DOHH2 (cell line): ENCODE results near the gene DHRS7B.

Experiments
- H3F3A ChIP-seq: fragments of 200-600 bp; sonication (generic), shearing (Covaris generic); 2 replicates; pipeline ENCODE4 v1.6.0; 2016; ENCODE audit warnings: antibody characterized with exemption, mild to moderate bottlenecking; ENCODE audit not compliant: control insufficient read depth, insufficient read depth
- H3K27ac ChIP-seq: fragments of 200-600 bp; sonication (generic); 2 replicates; pipeline ENCODE4 v1.5.1; 2014; ENCODE audit warnings: low read depth, mild to moderate bottlenecking, low read length, moderate library complexity
- H3K27me3 ChIP-seq: fragments of 200-600 bp; sonication (generic); 2 replicates; pipeline ENCODE4 v1.6.1; 2014; ENCODE audit warnings: mild to moderate bottlenecking, low read length, mixed read lengths; ENCODE audit not compliant: control insufficient read depth
- H3K36me3 ChIP-seq: fragments of 200-600 bp; sonication (generic); 2 replicates; pipeline ENCODE4 v1.6.1; 2014; ENCODE audit warnings: mild to moderate bottlenecking, low read length, moderate library complexity, mixed read lengths; ENCODE audit not compliant: control insufficient read depth
- H3K4me1 ChIP-seq: fragments of 200-600 bp; sonication (generic); 2 replicates; pipeline ENCODE4 v1.6.1; 2014; ENCODE audit warnings: mild to moderate bottlenecking, low read length, mixed read lengths; ENCODE audit not compliant: control insufficient read depth
- H3K4me2 ChIP-seq: fragments of 200-600 bp; sonication (generic); 2 replicates; pipeline ENCODE4 v1.6.0; 2014; ENCODE audit warnings: mild to moderate bottlenecking, low read length, moderate library complexity
- H3K4me3 ChIP-seq: fragments of 200-600 bp; sonication (generic); 2 replicates; pipeline ENCODE4 v1.5.1; 2014; ENCODE audit warnings: mild to moderate bottlenecking, low read length, mixed read lengths
- H3K79me2 ChIP-seq: fragments of 200-600 bp; sonication (generic); 2 replicates; pipeline ENCODE4 v1.6.1; 2014; ENCODE audit warnings: mild to moderate bottlenecking, low read length, mixed read lengths; ENCODE audit not compliant: control insufficient read depth
- H3K9me2 ChIP-seq: fragments of 200-600 bp; sonication (generic); replicated peaks from 2 replicates; pipeline ENCODE4 v1.6.1; 2014; ENCODE audit warnings: mild to moderate bottlenecking, low read length, mixed read lengths; ENCODE audit not compliant: control insufficient read depth
- H3K9me3 ChIP-seq: fragments of 200-600 bp; sonication (generic); 2 replicates; pipeline ENCODE4 v1.6.1; 2014; ENCODE audit warnings: antibody characterized with exemption, low read length, mixed read lengths; ENCODE audit not compliant: control insufficient read depth, insufficient read depth
- H4K20me1 ChIP-seq: fragments of 200-600 bp; sonication (generic); 2 replicates; pipeline ENCODE4 v1.6.0; 2014; ENCODE audit warnings: low read depth, mild to moderate bottlenecking, antibody characterized with exemption, low read length, moderate library complexity; ENCODE audit not compliant: control insufficient read depth, insufficient read depth
- CTCF ChIP-seq: fragments of 200-600 bp; sonication (generic); IDR thresholded peaks from one replicate; pipeline ENCODE4 v1.5.1; 2014; ENCODE audit warnings: antibody characterized with exemption, mild to moderate bottlenecking, low read depth, low read length; ENCODE audit not compliant: poor library complexity, severe bottlenecking
- EZH2phosphoT487 ChIP-seq: fragments of 200-600 bp; sonication (generic); IDR thresholded peaks from 2 replicates; pipeline ENCODE4 v1.6.1; 2017; ENCODE audit warnings: borderline replicate concordance, mild to moderate bottlenecking, antibody characterized with exemption, low read length, moderate library complexity, mixed read lengths

DHRS7B gene

GRCh38 chr17:21177401-21177800 lies 50.6 kb downstream of the DHRS7B start:
- Histone ChIP-seq H3K27ac (no peak overlapping the region), H3K36me3 (no peaks in the 10 kb centered on the region), H3K4me1 (no peaks in the 10 kb centered on the region), H3K9me3 (no peaks in the 10 kb centered on the region), H3K4me3 (no peak overlapping the region), H3K9me2 (no peaks in the 10 kb centered on the region), H3K4me2 (no peak overlapping the region), H3F3A (no peaks in the 10 kb centered on the region), H3K79me2 (no peaks in the 10 kb centered on the region), H4K20me1 (no peaks in the 10 kb centered on the region), H3K27me3 (no peaks in the 10 kb centered on the region)
- TF ChIP-seq CTCF (no peak), EZH2phosphoT487 (no peak)

DNA sequence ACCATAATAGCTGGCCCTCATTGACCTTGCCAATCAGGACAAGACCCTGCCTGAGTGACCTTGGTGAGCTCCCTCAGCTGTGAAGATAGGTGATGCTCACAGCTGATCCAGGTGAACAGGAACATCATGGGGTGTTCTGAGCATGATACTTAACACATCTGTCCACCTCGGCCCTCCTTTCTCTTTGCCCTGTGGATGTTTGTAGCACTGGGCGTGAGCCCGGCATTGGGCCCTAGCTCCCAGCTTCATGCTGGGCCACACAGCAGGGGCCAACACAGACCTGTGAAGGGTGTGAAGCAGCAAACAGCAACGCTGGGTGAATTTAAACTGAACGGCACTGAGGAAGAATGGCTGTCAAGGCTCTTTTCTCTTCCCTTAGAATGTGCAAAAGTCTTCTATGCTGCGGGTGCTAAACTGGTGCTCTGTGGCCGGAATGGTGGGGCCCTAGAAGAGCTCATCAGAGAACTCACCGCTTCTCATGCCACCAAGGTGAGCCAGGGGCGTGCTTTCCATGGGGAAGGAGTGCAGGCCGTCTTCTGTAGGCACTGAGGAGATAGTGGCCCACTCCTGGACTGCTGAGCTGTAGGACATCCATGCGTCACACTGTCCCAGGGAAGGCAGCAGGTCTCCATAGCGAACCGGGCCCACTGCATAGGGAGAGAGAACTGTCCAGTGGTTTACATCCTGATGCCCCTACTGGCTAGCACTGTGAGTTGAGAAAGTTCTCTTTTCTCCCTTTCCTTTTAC lies 51.3 kb downstream of the DHRS7B start:
- Histone ChIP-seq H3K79me2 (no peaks in the 10 kb centered on the region), H3K27me3 (no peaks in the 10 kb centered on the region), H3K9me3 (no peaks in the 10 kb centered on the region), H3K27ac (no peak overlapping the region), H3F3A (no peaks in the 10 kb centered on the region), H3K36me3 (no peaks in the 10 kb centered on the region), H3K4me1 (no peaks in the 10 kb centered on the region), H3K4me2 (no peak overlapping the region), H4K20me1 (no peaks in the 10 kb centered on the region), H3K4me3 (no peak overlapping the region), H3K9me2 (no peaks in the 10 kb centered on the region)
- TF ChIP-seq EZH2phosphoT487 = no peak
- TF ChIP-seq CTCF = no peak

GRCh38 chr17:21183468-21183867 lies 56.7 kb downstream of the DHRS7B start:
- H3K36me3 ChIP-seq = no peaks in the 10 kb centered on the region
- H3K27me3 ChIP-seq = no peaks in the 10 kb centered on the region
- no peaks in the 10 kb centered on the region for H3K79me2 ChIP-seq
- TF ChIP-seq EZH2phosphoT487 = no peak
- no peak for TF ChIP-seq CTCF
- no peaks in the 10 kb centered on the region for H3K4me1 ChIP-seq
- H4K20me1 ChIP-seq = no peaks in the 10 kb centered on the region
- H3K4me2 ChIP-seq = no peak overlapping the region
- H3K9me2 ChIP-seq = no peaks in the 10 kb centered on the region
- H3K9me3 ChIP-seq = no peaks in the 10 kb centered on the region
- no peak overlapping the region for H3K27ac ChIP-seq
- H3F3A ChIP-seq = no peaks in the 10 kb centered on the region
- H3K4me3 ChIP-seq = no peak overlapping the region
